Measurements from ENCODE around the gene TRIM16. TPM values are rescaled to one million over a fixed set of nuclear protein-coding genes. Genes with fewer than 3 reads are reported as not detected.
"Not testable (repeated sequence)": the region's sequence is repeated elsewhere in the genome, so short reads cannot be mapped to it uniquely, and the experiment has no call there.

TRIM16 gene
- total and polyA plus RNA-seq, 2 of the 8 experiments (the other 6 are each of a cell fraction or from before 2014, with no cell fraction given) = 15.2 to 29.1 TPM

- H2BK15ac ChIP-seq (ENCODE audit: low read length); H3K79me2 ChIP-seq (ENCODE audit: control insufficient read depth in 1 of 2, insufficient read depth in 2 of 2, low read length in 2 of 2); H4K20me1 ChIP-seq (replicated peaks in 1 of 2; ENCODE audit: control insufficient read depth in 1 of 2, insufficient read depth in 2 of 2, low read length in 2 of 2); H3K9me3 ChIP-seq (ENCODE audit: insufficient read depth in 2 of 2, low read depth in 1 of 2, low read length in 1 of 2); H3K56ac ChIP-seq (replicated peaks; ENCODE audit: insufficient read length, low read depth, low read length); POLR2A ChIA-PET (ENCODE audit: partially characterized antibody); H2BK5ac ChIP-seq (ENCODE audit: low read depth, low read length); H2BK120ac ChIP-seq (replicated peaks; ENCODE audit: low read depth, low read length); H3K27me3 ChIP-seq (replicated peaks in 1 of 4; ENCODE audit: control insufficient read depth in 3 of 4, extremely low read depth in 1 of 4, insufficient read depth in 3 of 4, low read length in 3 of 4); H2AFZ ChIP-seq (ENCODE audit: low read length); H2AK5ac ChIP-seq (ENCODE audit: low read depth, low read length); H3K14ac ChIP-seq (ENCODE audit: insufficient read length); H3K23me2 ChIP-seq (ENCODE audit: low read depth, low read length); H3K4ac ChIP-seq (replicated peaks; ENCODE audit: insufficient read length, low read depth, low read length); H3K4me3 ChIP-seq (ENCODE audit: extremely low read depth in 1 of 4, insufficient read depth in 2 of 4, low read depth in 3 of 4, low read length in 4 of 4); H2BK12ac ChIP-seq (ENCODE audit: low read depth, low read length); H3K4me2 ChIP-seq (ENCODE audit: insufficient read depth in 1 of 2, low read depth in 2 of 2, low read length in 2 of 2); H3K79me1 ChIP-seq (ENCODE audit: low read depth, low read length); H3K36me3 ChIP-seq (ENCODE audit: control insufficient read depth in 2 of 4, insufficient read depth in 4 of 4, low read length in 3 of 4); DNase-seq (ENCODE audit: low read depth in 1 of 2, low spot score in 2 of 2); H4K91ac ChIP-seq (replicated peaks; ENCODE audit: insufficient read length, low read length); FAIRE-seq; H2BK20ac ChIP-seq (ENCODE audit: low read length); H3K23ac ChIP-seq (ENCODE audit: insufficient read length); H3K9ac ChIP-seq (replicated peaks in 1 of 4; ENCODE audit: extremely low read depth in 1 of 4, low read depth in 3 of 4, low read length in 3 of 4); H3K4me1 ChIP-seq (replicated peaks in 1 of 4; ENCODE audit: control insufficient read depth in 3 of 4, insufficient read depth in 4 of 4, low read length in 3 of 4); H3K18ac ChIP-seq (ENCODE audit: extremely low read depth, low read length); H3K27ac ChIP-seq (ENCODE audit: low read depth, low read length); H4K5ac ChIP-seq (ENCODE audit: insufficient read length, low read depth, low read length); H4K8ac ChIP-seq (ENCODE audit: extremely low read depth, insufficient read depth, low read length): not testable (repeated sequence)
- CTCF ChIA-PET (ENCODE audit: partially characterized antibody) = interaction anchor here (0.6 kb wide), 1 partner anchor 355 kb away, joined by 4 read pairs; no protein-coding TSS in a partner anchor
- 95% methylated on average over 3 of the region's 3 CpGs; no CpG with 5 or more reads in 1 of the 2 experiments for WGBS, 2 experiments (ENCODE audit: extremely low coverage in 1 of 2, insufficient coverage in 1 of 2, insufficient read length in 1 of 2, insufficient replicate concordance in 2 of 2, low coverage in 1 of 2, low lambda C conversion rate in 2 of 2, missing lambda C conversion rate in 1 of 2)
Observed at GRCh38 chr17:15623661-15624209, 60.4 kb downstream of the TRIM16 start.

DNA sequence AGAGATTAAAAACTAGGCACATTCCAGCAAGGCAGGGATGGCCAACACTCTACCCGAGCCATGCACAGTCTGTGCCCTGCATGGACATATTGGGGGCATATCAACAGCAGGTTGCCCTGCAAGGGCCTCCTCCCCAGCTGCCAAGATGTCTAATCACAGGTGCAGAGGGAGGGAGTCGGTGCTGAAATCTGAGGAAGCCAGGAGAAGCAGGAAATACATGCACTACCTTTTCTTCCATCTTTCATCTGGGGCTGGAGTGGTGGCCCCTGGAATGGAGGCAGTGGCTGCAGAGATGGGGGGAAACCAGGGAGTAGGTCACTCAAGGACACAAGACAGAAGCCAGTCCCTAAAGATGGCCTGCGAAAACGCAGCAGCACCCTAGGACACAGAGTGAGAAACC, 60.9 kb downstream of the TRIM16 start:
- H4K5ac ChIP-seq (ENCODE audit: insufficient read length, low read depth, low read length); H3K27me3 ChIP-seq (replicated peaks in 1 of 4; ENCODE audit: control insufficient read depth in 3 of 4, extremely low read depth in 1 of 4, insufficient read depth in 3 of 4, low read length in 3 of 4); H3K56ac ChIP-seq (replicated peaks; ENCODE audit: insufficient read length, low read depth, low read length); H3K4ac ChIP-seq (replicated peaks; ENCODE audit: insufficient read length, low read depth, low read length); H4K20me1 ChIP-seq (replicated peaks in 1 of 2; ENCODE audit: control insufficient read depth in 1 of 2, insufficient read depth in 2 of 2, low read length in 2 of 2); H2AFZ ChIP-seq (ENCODE audit: low read length); H3K9me3 ChIP-seq (ENCODE audit: insufficient read depth in 2 of 2, low read depth in 1 of 2, low read length in 1 of 2); H3K18ac ChIP-seq (ENCODE audit: extremely low read depth, low read length); H3K4me3 ChIP-seq (ENCODE audit: extremely low read depth in 1 of 4, insufficient read depth in 2 of 4, low read depth in 3 of 4, low read length in 4 of 4); FAIRE-seq; H3K4me2 ChIP-seq (ENCODE audit: insufficient read depth in 1 of 2, low read depth in 2 of 2, low read length in 2 of 2); POLR2A ChIA-PET (ENCODE audit: partially characterized antibody); CTCF ChIA-PET (ENCODE audit: partially characterized antibody); H2BK120ac ChIP-seq (replicated peaks; ENCODE audit: low read depth, low read length); H3K23me2 ChIP-seq (ENCODE audit: low read depth, low read length); H2AK5ac ChIP-seq (ENCODE audit: low read depth, low read length); H4K91ac ChIP-seq (replicated peaks; ENCODE audit: insufficient read length, low read length); H2BK12ac ChIP-seq (ENCODE audit: low read depth, low read length); DNase-seq (ENCODE audit: low read depth in 1 of 2, low spot score in 2 of 2); H2BK20ac ChIP-seq (ENCODE audit: low read length); H3K79me1 ChIP-seq (ENCODE audit: low read depth, low read length); H3K27ac ChIP-seq (ENCODE audit: low read depth, low read length); H2BK15ac ChIP-seq (ENCODE audit: low read length); H4K8ac ChIP-seq (ENCODE audit: extremely low read depth, insufficient read depth, low read length); H3K36me3 ChIP-seq (ENCODE audit: control insufficient read depth in 2 of 4, insufficient read depth in 4 of 4, low read length in 3 of 4); H3K79me2 ChIP-seq (ENCODE audit: control insufficient read depth in 1 of 2, insufficient read depth in 2 of 2, low read length in 2 of 2); H3K23ac ChIP-seq (ENCODE audit: insufficient read length); H3K14ac ChIP-seq (ENCODE audit: insufficient read length); H3K9ac ChIP-seq (replicated peaks in 1 of 4; ENCODE audit: extremely low read depth in 1 of 4, low read depth in 3 of 4, low read length in 3 of 4); H3K4me1 ChIP-seq (replicated peaks in 1 of 4; ENCODE audit: control insufficient read depth in 3 of 4, insufficient read depth in 4 of 4, low read length in 3 of 4); H2BK5ac ChIP-seq (ENCODE audit: low read depth, low read length): not testable (repeated sequence)
- 94% methylated on average over 3 of the region's 4 CpGs; no CpG with 5 or more reads in 1 of the 2 experiments for WGBS, 2 experiments (ENCODE audit: extremely low coverage in 1 of 2, insufficient coverage in 1 of 2, insufficient read length in 1 of 2, insufficient replicate concordance in 2 of 2, low coverage in 1 of 2, low lambda C conversion rate in 2 of 2, missing lambda C conversion rate in 1 of 2)

All from H1 (cell line).